CD4-positive, alpha-beta T cell treated with Interleukin-1 beta for 1 hour (primary cell): ENCODE data around the gene LRRC4B.
"Not testable (repeated sequence)": the region's sequence is repeated elsewhere in the genome, so short reads cannot be mapped to it uniquely, and the experiment has no call there.

ENCODE experiments used
- DNase-seq, 2 donors: peaks; one replicate each; pipeline ENCODE4 v3.0.0-alpha.2; 2020 to 2022

LRRC4B gene

DNA sequence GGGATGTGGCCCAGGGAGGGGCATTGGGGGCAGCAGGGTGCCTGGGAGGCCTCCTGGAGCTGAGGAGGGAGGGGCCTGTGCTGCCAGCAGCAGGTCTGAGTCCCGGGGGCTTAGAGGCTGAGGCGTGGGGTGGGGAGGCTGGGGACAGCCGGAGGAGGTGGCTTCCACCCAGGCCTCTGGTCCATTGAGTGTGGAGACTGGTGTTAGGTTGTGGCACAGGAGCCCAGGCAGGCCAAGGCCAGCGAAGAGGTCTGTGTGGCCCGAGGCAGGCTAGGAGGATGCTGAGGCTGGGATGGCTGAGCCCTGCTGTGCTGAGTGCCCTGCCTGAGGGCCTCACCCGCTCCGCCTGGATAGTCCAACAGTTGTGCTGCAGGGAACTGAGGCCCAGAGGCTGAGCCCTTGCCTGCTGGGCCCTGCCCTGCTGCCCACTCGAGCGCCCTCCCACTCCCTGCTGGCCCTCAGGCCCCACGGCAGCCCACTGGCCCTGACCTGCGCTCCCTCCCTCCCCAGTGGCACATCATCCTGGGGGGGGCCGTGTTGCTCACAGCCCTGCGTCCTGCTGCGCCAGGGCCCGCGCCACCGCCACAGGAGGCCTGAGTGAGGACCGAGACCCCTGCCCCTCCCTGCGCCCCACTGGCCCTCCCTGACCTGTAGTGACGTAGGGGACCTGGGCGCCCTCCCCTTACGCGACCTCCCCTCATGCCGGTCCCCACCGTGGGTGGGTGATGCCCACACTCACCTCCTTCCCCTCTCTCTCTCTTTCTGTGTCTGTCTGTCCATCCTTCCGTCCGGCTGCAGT, 86.7 kb downstream of the LRRC4B start:
- DNase-seq, result no peak

DNA sequence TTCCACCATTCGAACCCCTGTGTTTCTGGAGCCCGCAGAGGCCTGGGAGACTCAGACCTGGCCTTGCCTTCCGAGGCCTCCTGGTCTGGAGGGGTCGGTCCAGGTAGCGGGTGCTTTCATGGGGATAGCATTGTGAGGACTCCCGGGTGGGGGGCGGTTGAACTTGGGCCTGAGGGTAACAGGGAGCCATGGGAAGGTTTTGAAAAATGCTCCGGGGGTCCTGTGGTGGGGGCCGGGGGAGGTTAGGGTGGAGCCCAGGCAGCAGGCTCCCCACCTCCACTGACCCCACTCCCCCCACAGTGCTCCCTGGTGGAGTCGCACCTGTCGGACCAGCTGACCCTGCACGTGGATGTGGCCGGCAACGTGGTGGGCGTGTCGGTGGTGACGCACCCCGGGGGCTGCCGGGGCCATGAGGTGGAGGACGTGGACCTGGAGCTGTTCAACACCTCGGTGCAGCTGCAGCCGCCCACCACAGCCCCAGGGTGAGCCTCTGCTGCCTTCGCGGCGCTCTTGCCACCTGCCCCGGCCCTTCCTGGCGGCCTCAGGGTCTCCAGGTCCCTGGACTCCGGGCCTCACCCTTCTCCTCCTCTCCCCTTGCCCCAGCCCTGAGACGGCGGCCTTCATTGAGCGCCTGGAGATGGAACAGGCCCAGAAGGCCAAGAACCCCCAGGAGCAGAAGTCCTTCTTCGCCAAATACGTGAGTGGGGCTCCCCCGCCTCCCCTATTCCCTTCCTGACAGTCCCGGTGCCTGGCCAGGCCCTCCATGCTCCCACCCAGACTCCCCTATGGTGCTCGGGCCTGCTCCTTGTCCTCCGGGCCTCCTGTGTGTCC, 87.7 kb downstream of the LRRC4B start:
- no peak for DNase-seq

DNA sequence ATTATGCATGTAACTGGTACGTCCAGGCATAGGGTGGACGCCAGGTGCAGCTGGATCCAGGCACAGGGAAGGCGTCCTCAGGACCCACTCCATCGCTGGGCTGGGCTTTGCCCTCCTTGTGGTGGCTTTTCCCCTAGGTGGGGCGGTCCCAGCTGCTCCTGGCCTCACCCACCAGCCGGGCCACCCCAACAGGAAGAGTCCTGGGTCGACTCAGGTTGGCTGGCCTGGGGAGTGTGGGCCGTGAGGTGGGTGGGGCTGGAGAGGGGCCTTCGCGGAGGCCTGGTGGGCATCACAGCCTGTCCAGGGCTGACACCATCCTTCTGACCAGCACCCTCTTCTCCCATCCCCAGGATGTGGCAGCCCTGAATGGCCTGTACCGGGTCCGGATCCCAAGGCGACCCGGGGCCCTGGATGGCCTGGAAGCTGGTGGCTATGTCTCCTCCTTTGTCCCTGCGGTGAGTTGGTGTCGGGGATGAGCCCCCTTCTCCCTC, 88.4 kb downstream of the LRRC4B start:
- DNase-seq, result no peak

DNA sequence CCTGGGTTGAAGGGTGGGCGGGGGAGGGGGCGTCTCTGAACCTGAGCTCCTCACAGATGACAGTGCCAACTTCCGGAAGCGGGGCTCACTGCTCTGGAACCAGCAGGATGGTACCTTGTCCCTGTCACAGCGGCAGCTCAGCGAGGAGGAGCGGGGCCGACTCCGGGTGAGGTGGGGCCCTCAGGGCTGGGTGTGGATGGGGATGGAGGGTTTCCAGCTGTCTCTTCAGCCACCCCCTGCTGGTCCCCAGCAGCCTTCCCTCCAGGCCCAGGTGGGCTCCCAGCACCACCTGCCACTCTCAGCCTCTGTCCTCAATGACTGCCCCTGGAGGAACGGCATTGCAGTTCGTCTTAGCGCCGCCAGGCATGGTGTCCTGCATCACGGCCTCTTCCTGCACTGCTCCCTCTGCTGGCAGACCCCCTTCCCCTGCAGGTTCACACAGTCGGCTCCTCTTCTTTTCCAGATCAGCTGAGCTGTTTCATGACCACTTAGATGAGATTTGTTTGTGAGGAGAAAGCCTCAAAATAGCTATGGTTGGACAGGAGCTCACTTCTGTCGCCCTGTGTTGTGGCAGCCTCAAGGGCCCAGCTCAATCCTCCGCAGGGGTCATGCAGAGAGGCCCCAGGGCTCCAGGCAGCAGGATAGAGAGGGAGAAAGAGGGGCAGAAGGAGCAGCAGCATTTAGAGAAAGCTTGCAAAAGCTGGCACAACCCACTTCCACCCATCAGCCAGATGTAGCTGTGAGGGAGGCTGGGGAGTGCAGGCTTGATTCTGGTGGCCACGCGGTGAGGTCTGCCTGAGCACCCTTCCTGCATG, 89.1 kb downstream of the LRRC4B start:
- DNase-seq, result peak in 1 of 2 donors; percentile 18

DNA sequence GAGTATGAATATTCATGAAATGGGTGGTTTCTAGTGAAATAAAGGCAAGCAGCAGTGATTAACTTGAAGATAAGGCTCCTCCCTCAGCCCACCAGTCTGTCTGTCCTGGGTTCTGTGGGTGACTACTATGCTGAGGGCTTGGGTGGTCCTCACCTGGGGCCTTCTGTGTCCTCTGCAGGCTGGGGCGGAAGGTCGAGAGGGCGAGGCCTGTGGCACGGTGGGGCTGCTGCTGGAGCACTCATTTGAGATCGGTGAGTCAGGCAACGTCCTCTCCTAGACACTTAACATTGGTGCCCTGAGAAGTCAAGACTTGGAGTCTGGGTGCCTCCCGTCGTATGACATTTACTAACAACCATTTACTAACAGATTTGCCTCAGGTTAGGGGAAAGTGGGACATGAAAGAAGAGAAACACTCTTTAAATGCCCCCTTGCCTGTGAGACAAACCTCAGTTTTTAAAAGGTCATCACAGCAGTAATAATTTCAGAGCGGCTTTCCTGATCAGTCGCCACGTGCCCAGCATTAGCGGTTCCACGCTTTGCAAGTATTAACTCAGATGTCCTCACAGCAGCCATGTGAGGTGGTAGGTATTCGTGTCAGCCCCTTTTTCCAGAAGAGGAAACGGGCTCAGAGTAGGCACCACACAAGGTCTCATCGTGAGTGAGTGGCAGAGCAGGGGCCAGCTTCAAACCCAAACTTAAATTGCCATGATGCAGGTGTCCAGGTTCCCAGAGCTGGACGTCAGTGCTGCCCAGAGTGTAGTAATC, 90.3 kb downstream of the LRRC4B start:
- no peak for DNase-seq

DNA sequence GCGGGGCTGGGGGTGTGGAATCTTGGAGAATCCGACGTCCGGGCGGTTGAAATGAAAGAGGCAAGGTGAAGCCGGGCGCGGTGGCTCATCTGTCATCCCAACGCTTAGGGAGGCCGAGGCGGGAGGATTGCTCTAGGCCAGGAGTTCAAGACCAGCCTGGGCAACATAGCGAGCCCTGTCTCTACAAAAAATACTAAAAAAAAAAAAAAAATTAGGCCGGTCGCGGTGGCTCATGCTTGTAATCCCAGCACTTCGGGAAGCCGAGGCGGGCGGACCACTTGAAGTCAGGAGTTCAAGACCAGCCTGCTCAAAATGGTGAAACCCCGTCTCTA, 91.4 kb downstream of the LRRC4B start:
- DNase-seq, result no peak

DNA sequence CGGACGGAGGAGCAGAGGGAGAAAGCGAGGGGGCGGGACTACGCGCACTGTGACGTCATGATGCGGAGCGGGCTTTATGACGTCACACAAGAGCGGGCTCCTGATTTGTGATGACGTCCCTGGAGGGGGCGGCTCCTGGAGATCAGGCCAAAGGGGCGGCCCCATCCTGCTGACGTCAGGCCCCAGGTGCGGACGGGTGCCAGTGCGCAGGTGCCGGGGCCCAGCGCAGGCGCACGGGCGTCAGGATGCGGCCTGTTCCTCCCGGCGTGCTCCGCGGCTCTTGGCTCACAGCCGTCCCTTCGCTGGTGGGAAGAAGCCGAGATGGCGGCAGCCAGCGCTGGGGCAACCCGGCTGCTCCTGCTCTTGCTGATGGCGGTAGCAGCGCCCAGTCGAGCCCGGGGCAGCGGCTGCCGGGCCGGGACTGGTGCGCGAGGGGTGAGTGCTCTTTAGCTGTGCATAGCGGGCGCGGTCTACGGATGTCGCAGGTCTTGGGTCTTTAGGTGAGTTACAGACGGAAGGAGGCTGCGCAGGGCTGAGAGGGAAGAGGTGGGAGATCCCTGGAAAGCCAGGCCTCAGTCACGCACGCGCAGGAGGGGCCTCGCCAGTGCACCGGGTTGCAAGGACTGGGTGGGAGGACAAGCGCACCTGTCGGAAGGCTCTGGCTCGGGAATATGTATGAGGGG, 91.9 kb downstream of the LRRC4B start, which contains the start of the genes EMC10 and GARIN5A:
Gene EMC10, plus strand, starts transcription at position 284 of the 683 bp plus-strand sequence. Its CDS starts 38 bp downstream, at position 322.
Gene GARIN5A, minus strand, starts transcription at position 625 of the 683 bp plus-strand sequence. Its CDS starts 460 bp downstream, at position 165.
- DNase-seq, result peak; percentile 97

DNA sequence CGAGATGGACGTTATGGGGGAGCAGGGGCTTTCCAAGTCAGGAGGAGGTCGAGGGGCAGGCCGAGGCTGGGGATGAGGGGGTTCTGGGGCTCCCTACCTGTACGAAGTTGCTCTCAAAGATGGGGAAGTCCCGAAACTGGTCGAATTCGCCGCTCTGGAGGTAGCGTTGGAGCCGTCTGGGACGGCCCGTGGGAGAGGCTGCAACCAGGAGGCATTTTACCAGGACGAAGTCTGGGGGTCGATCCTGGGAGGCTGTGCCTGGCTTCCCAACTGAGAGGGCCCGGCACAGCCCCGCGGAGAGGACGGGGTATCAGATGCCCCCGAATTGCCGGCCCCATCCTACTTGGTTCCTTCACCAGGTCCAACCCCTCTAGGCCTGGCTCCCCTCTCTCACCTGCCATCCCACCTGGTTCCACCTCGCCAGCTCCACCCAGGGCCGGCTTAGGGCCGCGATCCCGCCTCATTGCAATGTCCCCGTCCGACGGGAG, 92.5 kb downstream of the LRRC4B start:
- no peak for DNase-seq

DNA sequence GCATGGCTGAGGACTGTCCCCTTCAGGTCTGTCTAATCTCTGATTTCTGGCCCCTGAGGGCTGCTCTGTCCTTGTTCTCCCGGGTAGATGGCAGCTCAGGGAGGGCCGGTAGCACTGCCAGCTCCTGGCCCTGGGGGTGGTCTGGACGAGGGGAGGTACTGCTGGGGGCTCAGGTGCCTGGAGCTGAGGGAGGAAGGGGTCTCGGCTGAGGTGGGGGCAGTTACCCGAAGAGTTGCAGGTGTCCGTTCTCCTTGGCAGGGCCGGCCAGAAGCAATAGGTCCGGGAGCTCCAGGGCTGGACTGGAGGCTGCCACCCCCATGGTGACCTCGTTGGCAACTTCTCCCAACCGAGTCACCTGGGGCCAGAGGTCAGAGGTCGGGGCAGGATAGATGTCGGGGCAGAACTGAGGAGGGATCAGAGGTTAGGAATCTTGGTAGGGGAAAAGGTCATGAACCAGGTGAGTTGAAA, 93.1 kb downstream of the LRRC4B start:
- DNase-seq, result no peak

DNA sequence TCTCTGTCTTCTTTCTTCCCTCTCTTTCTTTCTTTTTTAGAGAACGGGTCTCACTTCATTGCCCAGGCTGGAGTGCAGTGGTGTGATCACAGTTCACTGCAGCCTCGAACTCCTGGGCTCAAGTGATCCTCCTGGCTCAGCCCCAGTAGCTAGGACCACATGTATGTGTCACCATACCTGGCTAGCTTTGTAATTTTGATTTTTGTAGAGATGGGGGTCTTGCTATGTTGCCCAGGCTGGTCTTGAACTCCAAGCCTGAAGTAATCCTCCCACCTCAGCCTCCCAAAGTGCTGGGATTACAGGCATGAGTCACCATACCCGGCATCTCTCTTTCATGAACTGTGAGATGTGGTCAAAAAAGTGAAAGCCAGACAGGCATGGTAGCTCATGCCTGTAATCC, 94.9 kb downstream of the LRRC4B start:
- DNase-seq, result not testable (repeated sequence)

DNA sequence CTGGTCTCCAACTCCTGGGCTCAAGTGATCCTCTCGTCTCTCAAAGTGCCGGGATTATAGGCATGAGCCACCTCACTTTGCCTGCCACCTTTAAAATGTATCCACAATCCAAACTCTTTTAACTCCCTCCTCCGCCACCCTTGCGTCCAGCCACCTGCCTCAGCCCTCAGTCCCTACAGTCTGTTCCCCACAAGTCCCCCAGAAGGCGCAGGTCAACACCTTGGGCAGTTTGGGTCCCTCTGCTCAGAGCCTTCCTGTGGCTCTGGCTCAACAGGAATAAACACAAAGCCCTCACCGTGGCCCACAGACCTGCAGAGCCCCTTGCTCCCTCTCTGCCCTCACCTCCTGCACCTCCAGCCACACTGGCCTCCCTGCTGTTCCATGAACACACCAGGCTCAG, 99.4 kb downstream of the LRRC4B start:
- no peak for DNase-seq

DNA sequence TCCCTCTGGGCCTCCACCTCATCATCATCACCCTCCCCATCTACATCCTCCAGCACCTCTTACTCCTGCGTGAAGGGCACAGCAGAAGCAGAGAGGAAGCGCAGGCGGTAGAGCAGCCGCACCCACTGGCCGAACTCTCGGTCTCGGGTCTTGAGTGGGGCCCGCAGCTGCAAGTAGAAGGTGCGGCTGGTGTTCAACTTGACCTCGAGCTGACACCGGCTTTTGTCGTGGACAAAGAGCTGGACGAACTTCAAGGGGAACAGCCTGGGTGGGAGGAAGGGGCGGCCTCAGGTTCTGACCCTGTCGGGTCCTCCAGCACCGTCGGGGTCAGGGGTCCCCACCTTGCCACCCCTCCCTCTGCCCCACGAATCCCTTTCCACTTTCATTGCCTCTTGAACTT, 100.7 kb downstream of the LRRC4B start:
- DNase-seq, result no peak
